Renal cortex interstitium (tissue), 11 donors: ENCODE results near the gene CCND1. TPM values are rescaled to one million over a fixed set of nuclear protein-coding genes. Genes with fewer than 3 reads are reported as not detected.
"Not testable (repeated sequence)": the region's sequence is repeated elsewhere in the genome, so short reads cannot be mapped to it uniquely, and the experiment has no call there.

ENCODE experiments used
- DNase-seq, 11 donors: peaks; one replicate each; pipeline ENCODE4 v3.0.0-alpha.2; 2013; ENCODE audit warnings: low read depth in 9 of 11, low spot score in 4 of 11; ENCODE audit errors: extremely low read depth in 1 of 11
- polyA plus RNA-seq, 3 donors: library from polyadenylated mRNA; unstranded; fragments of 120-200 nt; gene quantifications; one replicate each; pipeline ENCODE4 v1.2.1, GENCODE V29; 2013; ENCODE audit not compliant: insufficient read length in 3 of 3

CCND1 gene
- polyA plus RNA-seq, 3 donors = 150 to 160 (median 160) TPM

- no peak for DNase-seq
Measured at GRCh38 chr11:69611548-69612526, 29.1 kb upstream of the CCND1 start.

- DNase-seq = no peak
Measured at GRCh38 chr11:69613594-69613993, 27.4 kb upstream of the CCND1 start.

- DNase-seq = no peak
Measured at GRCh38 chr11:69614085-69614484, 26.9 kb upstream of the CCND1 start.

DNA sequence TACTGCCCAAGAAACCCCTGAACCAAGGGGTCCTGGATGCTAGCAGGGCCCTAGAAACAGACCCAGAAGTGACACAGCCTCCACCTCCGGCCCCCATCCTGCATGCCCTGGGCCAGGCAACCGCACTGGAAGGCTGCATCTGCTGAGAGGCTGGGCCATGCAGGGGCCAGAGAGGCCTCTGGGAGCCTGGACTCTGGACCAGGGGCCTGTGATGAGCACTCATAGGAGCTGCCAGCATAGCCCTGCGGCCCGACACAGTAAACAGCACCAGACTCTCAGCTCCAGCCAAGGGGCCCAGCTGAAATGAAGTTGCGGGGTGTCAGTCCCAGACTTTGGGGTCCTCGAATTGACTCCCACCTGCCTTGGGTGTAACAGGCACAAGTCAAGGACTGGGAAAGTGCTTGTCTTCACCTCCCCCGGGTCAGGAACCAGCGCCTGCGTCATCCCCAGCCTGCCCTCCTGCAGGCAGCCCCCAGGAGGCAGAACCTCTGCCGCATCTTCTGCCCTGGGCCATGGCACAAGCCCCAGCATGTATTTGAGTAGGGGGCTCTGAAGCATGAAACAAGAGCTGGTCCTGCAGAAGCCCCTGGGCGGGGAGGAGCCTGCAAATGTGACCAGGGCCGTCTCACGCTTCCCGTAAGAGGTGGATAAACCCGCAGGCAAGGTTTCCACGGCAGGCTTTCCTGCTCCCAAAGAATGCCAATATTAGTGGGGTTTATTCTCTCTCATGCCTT, 25.2 kb upstream of the CCND1 start:
- no peak for DNase-seq

- DNase-seq = no peak
Measured at GRCh38 chr11:69617220-69617619, 23.7 kb upstream of the CCND1 start.

- no peak for DNase-seq
Measured at GRCh38 chr11:69617682-69618081, 23.3 kb upstream of the CCND1 start.

DNA sequence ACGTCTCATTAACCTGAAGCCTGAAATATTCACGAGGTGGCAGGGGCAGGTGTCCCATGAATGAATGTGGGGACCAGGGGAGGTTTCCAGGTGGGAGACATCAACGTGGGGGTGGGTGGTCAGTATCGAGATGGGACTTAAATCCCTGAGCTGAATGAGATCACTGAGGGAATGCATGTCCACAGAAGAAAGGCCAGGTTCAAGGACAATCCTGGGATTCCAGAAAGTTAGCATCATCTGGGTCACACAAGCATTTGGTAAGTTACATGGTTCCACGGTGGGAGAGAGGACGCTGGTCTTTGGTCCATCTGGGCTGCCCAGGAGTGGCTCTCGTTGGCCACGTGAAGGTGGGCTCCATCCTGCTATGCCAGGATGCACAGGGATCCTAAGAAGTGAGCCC, 22.7 kb upstream of the CCND1 start:
- DNase-seq = no peak

DNA sequence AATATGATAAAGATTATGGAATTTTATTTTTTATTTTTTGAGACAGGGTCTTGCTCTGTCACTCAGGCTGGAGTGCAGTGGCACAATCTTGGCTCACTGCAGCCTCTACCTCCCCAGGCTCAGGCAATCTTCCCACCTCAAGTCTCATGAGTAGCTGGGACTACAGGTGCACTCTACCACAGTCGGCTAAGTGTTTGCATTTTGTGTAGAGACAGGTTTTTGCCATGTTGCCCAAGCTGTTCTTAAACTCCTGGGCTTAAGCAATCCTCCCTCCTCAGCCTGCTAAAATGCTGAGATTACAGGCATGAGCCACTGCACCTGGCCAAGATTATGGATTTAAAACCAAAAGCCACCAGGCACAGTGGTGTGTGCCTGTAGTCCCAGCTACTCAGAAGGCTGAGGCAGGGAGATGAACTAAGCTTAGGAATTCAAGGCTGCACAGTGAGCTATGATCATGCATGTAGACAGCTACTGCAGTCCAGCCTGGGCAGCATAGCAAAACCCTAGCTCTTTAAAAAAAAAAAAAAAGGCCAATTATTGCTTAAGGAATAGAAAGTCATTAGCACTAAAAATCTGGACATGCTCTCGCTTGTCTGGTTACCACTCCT, 20.2 kb upstream of the CCND1 start:
- no peak for DNase-seq

- not testable (repeated sequence) for DNase-seq
Measured at GRCh38 chr11:69622097-69622681, 18.8 kb upstream of the CCND1 start.

GRCh38 chr11:69624293-69624692, 16.7 kb upstream of the CCND1 start:
- DNase-seq = no peak

DNA sequence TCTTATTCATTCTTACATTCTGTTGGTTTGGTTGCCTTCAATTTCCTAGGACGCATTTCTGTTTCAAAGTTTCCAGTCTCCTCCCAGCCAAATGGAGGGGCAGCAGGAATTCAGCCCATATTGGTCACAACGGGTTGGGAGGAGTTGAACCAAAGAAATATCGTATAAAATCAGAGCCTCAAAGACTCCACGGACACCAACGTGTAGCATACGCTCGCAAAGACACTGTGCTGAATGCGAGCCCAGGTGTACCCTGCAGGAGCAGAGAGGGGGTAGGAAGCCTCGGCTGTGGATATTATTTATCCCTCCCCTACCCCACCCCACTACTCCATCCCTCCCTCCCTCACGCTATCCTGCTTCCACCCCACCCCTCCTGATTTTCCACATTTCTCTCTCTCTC, 15.5 kb upstream of the CCND1 start:
- no peak for DNase-seq

DNA sequence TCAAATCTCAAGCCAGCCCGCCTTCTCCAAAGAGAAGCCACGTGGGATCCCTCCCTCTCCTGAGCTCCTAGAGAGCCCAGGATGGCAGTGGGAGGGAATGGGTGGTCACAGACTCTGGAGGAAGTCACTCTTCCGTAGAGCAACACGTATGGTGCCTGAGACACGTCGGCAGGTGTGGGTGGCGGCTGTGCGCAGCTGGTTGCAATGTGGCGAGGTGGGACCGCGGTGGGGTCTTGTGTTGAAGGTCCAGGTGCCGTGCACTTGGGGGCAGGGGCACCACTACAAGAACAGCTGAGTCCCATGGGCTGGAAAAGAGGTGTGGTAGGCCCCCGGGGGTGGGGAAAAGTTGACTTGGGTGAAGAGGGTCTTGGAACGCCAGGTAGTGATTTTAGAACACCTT, 13.4 kb upstream of the CCND1 start:
- DNase-seq = no peak

GRCh38 chr11:69630017-69630416, 10.9 kb upstream of the CCND1 start:
- no peak for DNase-seq

DNA sequence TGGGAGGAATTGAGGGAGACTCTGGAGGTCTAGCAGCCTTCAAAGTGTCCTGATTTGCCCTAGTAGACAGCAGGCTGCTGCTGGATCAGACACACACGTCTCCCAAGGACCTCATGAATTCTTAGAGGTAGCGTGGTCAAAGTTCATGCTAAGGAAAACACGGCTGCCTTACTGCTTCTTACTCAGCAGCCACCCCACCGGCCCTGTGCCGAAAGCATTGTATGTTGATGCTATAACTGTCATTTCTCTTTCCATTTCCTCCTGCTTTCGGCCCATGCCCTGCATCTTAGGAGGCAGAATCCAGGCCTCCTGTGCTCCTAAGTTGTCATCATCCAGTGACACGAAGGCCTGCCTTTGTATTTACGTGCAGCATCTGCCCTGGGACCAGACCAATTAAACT, 10.5 kb upstream of the CCND1 start:
- DNase-seq = no peak

GRCh38 chr11:69632900-69633299, 8.1 kb upstream of the CCND1 start:
- no peak for DNase-seq

DNA sequence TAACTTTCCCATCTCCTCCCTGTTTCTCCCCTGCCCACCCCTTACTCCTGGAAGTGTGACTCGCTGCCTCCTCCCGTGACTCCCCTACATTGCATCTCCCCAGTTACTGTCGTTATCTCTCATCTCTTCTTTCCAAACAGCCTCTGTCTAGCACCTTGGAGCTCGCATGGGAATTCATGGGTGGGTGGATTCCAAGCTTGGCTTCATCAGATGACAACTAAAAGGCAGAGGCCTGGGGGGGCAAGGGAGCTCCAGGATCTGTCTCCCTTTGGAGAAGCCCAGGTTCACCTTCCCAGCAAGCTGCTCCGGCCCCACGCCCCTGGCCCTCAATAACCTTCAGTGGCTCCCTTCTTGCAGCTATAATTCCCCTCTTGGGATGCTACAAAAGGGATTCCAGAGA, 6.9 kb upstream of the CCND1 start:
- DNase-seq = no peak

DNA sequence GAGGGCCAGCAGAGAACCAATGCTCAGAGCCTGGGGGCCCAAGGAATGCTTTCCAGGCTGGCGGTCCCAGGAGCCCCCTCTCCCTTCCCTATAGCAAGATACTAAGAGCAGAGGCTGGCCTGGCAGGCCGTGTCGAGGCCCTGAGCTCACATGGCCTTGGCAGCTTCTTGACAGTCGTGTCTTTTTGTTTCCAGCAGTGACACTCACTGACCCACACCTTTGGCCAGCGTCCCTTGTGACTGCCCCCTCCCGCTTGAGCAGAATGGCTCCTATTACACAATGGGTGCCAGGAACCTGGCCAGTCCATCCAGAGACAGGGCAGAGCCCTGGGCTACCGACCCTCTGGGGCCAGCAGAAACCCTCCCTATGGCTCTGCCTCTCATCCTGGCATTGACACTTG, 6.4 kb upstream of the CCND1 start:
- no peak for DNase-seq

- DNase-seq = no peak
Measured at GRCh38 chr11:69635195-69635594, 5.8 kb upstream of the CCND1 start.

GRCh38 chr11:69635804-69636511, 5.0 kb upstream of the CCND1 start:
- DNase-seq = no peak
